BJ (cell line): ENCODE data around the gene IZUMO4. TPM values are rescaled to one million over a fixed set of nuclear protein-coding genes. Genes with fewer than 3 reads are reported as not detected.

ENCODE experiments used
- CTCF ChIA-PET: fragments of 350-600 bp; formaldehyde crosslinking; extraction: SDS; loops from one replicate; lab custom pipeline; 2021; ENCODE audit warnings: antibody characterized with exemption, inconsistent platforms; lab: Yijun Ruan, JAX
- POLR2A ChIA-PET: fragments of 300-600 bp; sonication (Branson Sonifier 250); formaldehyde crosslinking; extraction: SDS; loops from one replicate; lab custom pipeline; 2021; ENCODE audit warnings: antibody characterized with exemption; lab: Charles Lee
- DNase-seq: peaks from one replicate; pipeline ENCODE4 v3.0.0-alpha.2; 2011; ENCODE audit warnings: low read depth
- H3K27me3 ChIP-seq: 2 replicates; pipeline ENCODE4 v1.6.0; 2011; ENCODE audit warnings: low read length; ENCODE audit not compliant: control insufficient read depth, insufficient read depth
- H3K36me3 ChIP-seq: 2 replicates; pipeline ENCODE4 v1.5.1; 2011; ENCODE audit warnings: low read length; ENCODE audit not compliant: control insufficient read depth, insufficient read depth
- H3K4me3 ChIP-seq: 2 replicates; pipeline ENCODE4 v1.5.1; 2011; ENCODE audit warnings: low read depth, mild to moderate bottlenecking, control low read depth, low read length
- CTCF ChIP-seq: IDR thresholded peaks from 2 replicates; pipeline ENCODE4 v1.5.1; 2011; ENCODE audit warnings: low read depth, mild to moderate bottlenecking, control low read depth, inconsistent platforms, low read length, moderate library complexity; ENCODE audit not compliant: insufficient read depth
- polyA plus RNA-seq: library from polyadenylated mRNA; depleted of rRNA; stranded (reverse); fragments of >200 nt; gene quantifications from 2 replicates; pipeline ENCODE4 v1.2.3, GENCODE V29; 2011

IZUMO4 gene
- polyA plus RNA-seq, 1 experiment, result 1.3 TPM

- H3K27me3 ChIP-seq, result no peaks in the 10 kb centered on the region
- H3K4me3 ChIP-seq, result no peak overlapping the region
- DNase-seq, result no peak
- CTCF ChIA-PET, result no interaction called here
- no peak for TF ChIP-seq CTCF
- H3K36me3 ChIP-seq, result peaks cover 29% of the 10 kb centered on the region
- POLR2A ChIA-PET, result no interaction called here
These were observed 17.4 kb upstream of the IZUMO4 start for GRCh38 chr19:2079076-2079864.

- POLR2A ChIA-PET, result no interaction called here
- H3K36me3 ChIP-seq, result peaks cover 30% of the 10 kb centered on the region
- DNase-seq, result no peak
These were observed 16.8 kb upstream of the IZUMO4 start for GRCh38 chr19:2079865-2080301.

GRCh38 chr19:2080336-2080988 lies 16.3 kb upstream of the IZUMO4 start:
- ChIA-PET CTCF (no interaction called here), POLR2A (no interaction called here)
- Histone ChIP-seq H3K36me3 (peaks cover 25% of the 10 kb centered on the region), H3K4me3 (no peak overlapping the region), H3K27me3 (no peaks in the 10 kb centered on the region)
- no peak for DNase-seq
- TF ChIP-seq CTCF, result no peak

More at GRCh38 chr19:2079865-2080301, 16.8 kb upstream of the IZUMO4 start:
- Histone ChIP-seq H3K4me3 (no peak overlapping the region), H3K27me3 (no peaks in the 10 kb centered on the region)
- CTCF ChIA-PET, result no interaction called here
- no peak for TF ChIP-seq CTCF

- DNase-seq, result no peak
- POLR2A ChIA-PET, result no interaction called here
- Histone ChIP-seq H3K36me3 (peaks cover 19% of the 10 kb centered on the region), H3K4me3 (no peak overlapping the region), H3K27me3 (no peaks in the 10 kb centered on the region)
- no peak for TF ChIP-seq CTCF
- CTCF ChIA-PET, result no interaction called here
These were observed 14.6 kb upstream of the IZUMO4 start for GRCh38 chr19:2081873-2082810.
